Trophoblast cell (in vitro differentiated cells and primary cell): ENCODE results near the gene GNAS.

Experiments used
- DNase-seq, 2 donors: peaks; one replicate each; pipeline ENCODE4 v3.0.0-alpha.2; 2016
- H2AFZ ChIP-seq: 2 replicates; pipeline ENCODE4 v1.6.1; 2013; ENCODE audit warnings: low read length, moderate library complexity, mild to moderate bottlenecking; ENCODE audit not compliant: insufficient read depth, poor library complexity
- H2AK5ac ChIP-seq: 2 replicates; pipeline ENCODE4 v1.6.1; 2013; ENCODE audit warnings: mild to moderate bottlenecking, low read length
- H2BK120ac ChIP-seq: 2 replicates; pipeline ENCODE4 v1.6.1; 2013; ENCODE audit warnings: low read length, mild to moderate bottlenecking, moderate library complexity; ENCODE audit not compliant: insufficient read depth, poor library complexity
- H2BK12ac ChIP-seq: 2 replicates; pipeline ENCODE4 v1.6.1; 2013; ENCODE audit warnings: mild to moderate bottlenecking, low read length, moderate library complexity
- H2BK5ac ChIP-seq: 2 replicates; pipeline ENCODE4 v1.6.1; 2013; ENCODE audit warnings: low read length, low read depth, moderate library complexity, mild to moderate bottlenecking; ENCODE audit not compliant: poor library complexity
- H3K14ac ChIP-seq: 2 replicates; pipeline ENCODE4 v1.6.1; 2013; ENCODE audit warnings: mild to moderate bottlenecking, low read length
- H3K18ac ChIP-seq: 2 replicates; pipeline ENCODE4 v1.6.1; 2013; ENCODE audit warnings: mild to moderate bottlenecking, low read length
- H3K23ac ChIP-seq: 2 replicates; pipeline ENCODE4 v1.6.1; 2013; ENCODE audit warnings: low read length
- H3K27ac ChIP-seq: 2 replicates; pipeline ENCODE4 v1.5.1; 2013; ENCODE audit warnings: low read depth, mild to moderate bottlenecking, inconsistent platforms, low read length, moderate library complexity
- H3K27me3 ChIP-seq: 2 replicates; pipeline ENCODE4 v1.6.1; 2013; ENCODE audit warnings: inconsistent platforms, mild to moderate bottlenecking, low read length, moderate library complexity; ENCODE audit not compliant: insufficient read depth
- H3K36me3 ChIP-seq, 2 experiments: 1 replicate in 1 of 2; 2 replicates in 1 of 2; pipeline ENCODE4 v1.6.1; 2013; ENCODE audit warnings: low read length in 2 of 2, mild to moderate bottlenecking in 2 of 2, moderate library complexity in 1 of 2; ENCODE audit not compliant: insufficient read depth in 2 of 2, control insufficient read depth in 1 of 2
- H3K4ac ChIP-seq: 2 replicates; pipeline ENCODE4 v1.6.1; 2013; ENCODE audit warnings: low read depth, mild to moderate bottlenecking, low read length, moderate library complexity
- H3K4me1 ChIP-seq, 2 experiments: 1 replicate in 1 of 2; 2 replicates in 1 of 2; pipeline ENCODE4 v1.6.1; 2013; ENCODE audit warnings: low read length in 2 of 2, mild to moderate bottlenecking in 2 of 2, moderate library complexity in 1 of 2; ENCODE audit not compliant: insufficient read depth in 2 of 2, control insufficient read depth in 1 of 2
- H3K4me2 ChIP-seq: 2 replicates; pipeline ENCODE4 v1.6.1; 2013; ENCODE audit warnings: inconsistent platforms, mild to moderate bottlenecking, low read length, moderate library complexity
- H3K4me3 ChIP-seq: 2 replicates; pipeline ENCODE4 v1.5.1; 2013; ENCODE audit warnings: mild to moderate bottlenecking, low read depth, low read length, inconsistent platforms
- H3K79me1 ChIP-seq: one replicate; pipeline ENCODE4 v1.6.1; 2013; ENCODE audit warnings: low read length
- H3K79me2 ChIP-seq: 2 replicates; pipeline ENCODE4 v1.6.1; 2013; ENCODE audit warnings: low read length, mild to moderate bottlenecking; ENCODE audit not compliant: control insufficient read depth, insufficient read depth, poor library complexity
- H3K9ac ChIP-seq: 2 replicates; pipeline ENCODE4 v1.6.1; 2013; ENCODE audit warnings: mild to moderate bottlenecking, low read length
- H3K9me3 ChIP-seq: 2 replicates; pipeline ENCODE4 v1.6.1; 2013; ENCODE audit warnings: low read depth, mild to moderate bottlenecking, control low read depth, inconsistent platforms, low read length; ENCODE audit not compliant: insufficient read depth
- H4K12ac ChIP-seq: 2 replicates; pipeline ENCODE4 v1.6.1; 2013; ENCODE audit warnings: low read depth, mild to moderate bottlenecking, low read length, moderate library complexity
- H4K8ac ChIP-seq: 2 replicates; pipeline ENCODE4 v1.6.1; 2013; ENCODE audit warnings: low read depth, mild to moderate bottlenecking, low read length, moderate library complexity
- H4K91ac ChIP-seq: one replicate; pipeline ENCODE4 v1.6.1; 2013; ENCODE audit warnings: low read depth, mild to moderate bottlenecking, low read length, moderate library complexity
- WGBS: extraction: QIAGEN DNeasy Blood & Tissue Kit; methylation state at CpG from one replicate; pipeline ENCODE4 v1.1.7; 2013; ENCODE audit warnings: missing lambda C conversion rate; ENCODE audit not compliant: insufficient read length, insufficient coverage; ENCODE audit errors: extremely low coverage; 5-methylcytosine and 5-hydroxymethylcytosine counted together

Gene GNAS

GRCh38 chr20:58877050-58877975 lies 24.8 kb downstream of the GNAS start:
- Histone ChIP-seq H3K23ac (no peak overlapping the region), H4K8ac (no peak overlapping the region), H4K91ac (no peak overlapping the region), H2BK120ac (no peak overlapping the region), H3K36me3 (no peaks in the 10 kb centered on the region), H3K79me1 (no peaks in the 10 kb centered on the region), H3K27ac (no peak overlapping the region), H3K4me2 (no peak overlapping the region), H3K9ac (no peak overlapping the region), H3K9me3 (no peaks in the 10 kb centered on the region), H2BK5ac (no peak overlapping the region), H3K27me3 (no peaks in the 10 kb centered on the region), H4K12ac (no peak overlapping the region), H3K4me1 (peaks cover under 1 to 6% of the 10 kb centered on the region in 2 experiments), H3K14ac (no peak overlapping the region), H3K4me3 (no peak overlapping the region), H2BK12ac (no peak overlapping the region), H3K4ac (no peak overlapping the region), H2AFZ (no peak overlapping the region), H2AK5ac (no peak overlapping the region), H3K18ac (no peak overlapping the region), H3K79me2 (no peaks in the 10 kb centered on the region)
- no CpG with 5 or more reads among the region's 11 CpGs for WGBS
- no peak for DNase-seq

DNA sequence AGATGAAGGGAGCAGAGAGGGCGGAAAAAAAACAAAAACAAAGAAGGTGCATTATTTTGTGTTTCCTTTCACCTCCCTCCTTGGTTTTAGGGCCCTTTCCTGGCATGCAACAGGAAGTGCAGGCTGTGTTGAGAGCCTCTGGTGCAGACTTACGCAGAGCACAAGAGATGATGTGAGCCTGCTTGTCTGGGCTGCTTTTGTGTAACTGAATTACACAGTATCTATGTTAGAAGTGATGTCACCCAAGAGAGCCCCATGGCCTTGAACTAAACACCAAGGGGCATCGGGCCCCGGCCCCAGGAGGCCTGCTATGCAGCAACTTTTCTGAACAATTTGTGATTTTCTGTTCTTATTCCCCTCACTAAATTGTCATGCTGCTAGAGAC lies 25.5 kb downstream of the GNAS start:
- Histone ChIP-seq H4K8ac (no peak overlapping the region), H3K36me3 (no peaks in the 10 kb centered on the region), H3K14ac (no peak overlapping the region), H3K79me1 (no peaks in the 10 kb centered on the region), H3K27me3 (no peaks in the 10 kb centered on the region), H3K4me3 (no peak overlapping the region), H2AK5ac (no peak overlapping the region), H3K4ac (no peak overlapping the region), H3K27ac (no peak overlapping the region), H4K12ac (no peak overlapping the region), H4K91ac (no peak overlapping the region), H3K18ac (no peak overlapping the region), H2BK120ac (no peak overlapping the region), H2BK5ac (no peak overlapping the region), H3K4me1 (peaks cover 2 to 8% of the 10 kb centered on the region in 2 experiments), H3K9ac (no peak overlapping the region), H2AFZ (no peak overlapping the region), H2BK12ac (no peak overlapping the region), H3K79me2 (no peaks in the 10 kb centered on the region), H3K9me3 (no peaks in the 10 kb centered on the region), H3K4me2 (no peak overlapping the region), H3K23ac (no peak overlapping the region)
- WGBS = no CpG with 5 or more reads among the region's 4 CpGs
- no peak for DNase-seq

DNA sequence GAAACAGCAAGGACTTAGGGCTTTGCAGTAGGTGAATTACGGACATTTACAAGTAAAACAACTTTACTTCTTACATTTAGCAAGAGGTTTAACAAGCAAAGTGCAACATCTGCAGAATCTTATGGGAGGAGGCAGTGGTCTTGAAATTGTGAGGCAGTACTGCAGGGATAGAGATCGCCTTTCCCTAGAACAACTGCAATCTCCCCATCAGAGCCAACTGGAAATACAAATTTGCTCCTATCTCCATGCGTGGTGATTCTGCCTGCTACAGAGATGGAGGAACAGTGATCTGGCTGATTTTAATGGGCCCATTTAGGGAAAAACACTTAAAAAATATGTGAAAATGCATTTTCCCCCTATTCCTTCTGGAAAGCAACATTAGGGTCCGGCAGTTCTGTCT lies 25.9 kb downstream of the GNAS start:
- H3K4me1 ChIP-seq = peaks cover 2 to 10% of the 10 kb centered on the region in 2 experiments
- H4K12ac ChIP-seq = no peak overlapping the region
- H3K4ac ChIP-seq = no peak overlapping the region
- no peak overlapping the region for H3K9ac ChIP-seq
- H3K79me2 ChIP-seq = peaks cover under 1% of the 10 kb centered on the region
- no peak overlapping the region for H2AK5ac ChIP-seq
- H3K4me3 ChIP-seq = no peak overlapping the region
- WGBS = no CpG with 5 or more reads among the region's 4 CpGs
- no peaks in the 10 kb centered on the region for H3K27me3 ChIP-seq
- no peak overlapping the region for H3K27ac ChIP-seq
- H4K91ac ChIP-seq = no peak overlapping the region
- no peaks in the 10 kb centered on the region for H3K36me3 ChIP-seq
- no peak overlapping the region for H2BK5ac ChIP-seq
- no peak overlapping the region for H3K23ac ChIP-seq
- H2BK12ac ChIP-seq = no peak overlapping the region
- no peak for DNase-seq
- no peak overlapping the region for H2AFZ ChIP-seq
- H2BK120ac ChIP-seq = no peak overlapping the region
- H4K8ac ChIP-seq = no peak overlapping the region
- no peak overlapping the region for H3K14ac ChIP-seq
- peaks cover 1% of the 10 kb centered on the region for H3K79me1 ChIP-seq
- H3K18ac ChIP-seq = no peak overlapping the region
- H3K9me3 ChIP-seq = no peaks in the 10 kb centered on the region
- no peak overlapping the region for H3K4me2 ChIP-seq

DNA sequence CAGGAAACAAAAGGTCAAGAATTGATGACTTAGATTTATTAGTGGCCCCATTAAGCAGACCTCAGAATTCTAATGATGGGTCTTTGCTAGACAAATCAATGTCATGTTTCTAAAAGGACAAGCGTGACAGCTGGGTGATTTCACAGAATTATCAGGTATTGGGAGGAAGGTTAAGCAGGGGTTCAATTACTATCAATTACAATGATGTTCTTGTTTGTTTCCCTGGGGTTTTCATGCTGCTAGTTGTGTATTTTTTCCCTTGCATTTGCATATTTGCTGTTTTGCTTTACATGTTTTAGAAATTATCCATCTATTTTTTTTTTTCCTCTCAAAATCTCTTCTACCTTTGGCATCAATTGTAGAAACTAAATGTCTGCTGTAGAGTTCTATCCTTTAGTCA lies 27.9 kb downstream of the GNAS start:
- Histone ChIP-seq H3K9ac (no peak overlapping the region), H3K4me3 (no peak overlapping the region), H3K9me3 (no peaks in the 10 kb centered on the region), H3K14ac (no peak overlapping the region), H4K12ac (no peak overlapping the region), H4K8ac (no peak overlapping the region), H2BK12ac (no peak overlapping the region), H4K91ac (no peak overlapping the region), H3K36me3 (no peaks in the 10 kb centered on the region), H3K27me3 (no peaks in the 10 kb centered on the region), H3K4me1 (peaks cover 8 to 15% of the 10 kb centered on the region in 2 experiments), H2AFZ (no peak overlapping the region), H3K79me2 (peaks cover 3% of the 10 kb centered on the region), H3K23ac (no peak overlapping the region), H3K27ac (no peak overlapping the region), H2BK120ac (no peak overlapping the region), H3K18ac (no peak overlapping the region), H3K4me2 (no peak overlapping the region), H2BK5ac (no peak overlapping the region), H3K4ac (no peak overlapping the region), H2AK5ac (no peak overlapping the region), H3K79me1 (peaks cover 4% of the 10 kb centered on the region)
- no CpG with 5 or more reads among the region's 1 CpG for WGBS
- DNase-seq = no peak
